Effector memory CD4-positive, alpha-beta T cell (primary cell): ENCODE data around the gene ZNF648.
"Not testable (repeated sequence)": the region's sequence is repeated elsewhere in the genome, so short reads cannot be mapped to it uniquely, and the experiment has no call there.

Experiments used
- DNase-seq, 3 donors: peaks; one replicate each; pipeline ENCODE4 v3.0.0-alpha.2; 2020
- H3K27ac ChIP-seq: 2 replicates; pipeline ENCODE4 v1.7.0; 2013; ENCODE audit warnings: mild to moderate bottlenecking, low read length, moderate library complexity; ENCODE audit not compliant: insufficient read depth, poor library complexity, severe bottlenecking
- H3K27me3 ChIP-seq: replicated peaks from 2 replicates; pipeline ENCODE4 v1.7.0; 2013; ENCODE audit warnings: mild to moderate bottlenecking, low read length; ENCODE audit not compliant: insufficient read depth, control insufficient read depth, poor library complexity, severe bottlenecking
- H3K36me3 ChIP-seq: 2 replicates; pipeline ENCODE4 v1.7.0; 2013; ENCODE audit warnings: mild to moderate bottlenecking, low read length, moderate library complexity; ENCODE audit not compliant: control insufficient read depth, insufficient read depth
- H3K4me1 ChIP-seq: 2 replicates; pipeline ENCODE4 v1.7.0; 2013; ENCODE audit warnings: low read length, mild to moderate bottlenecking; ENCODE audit not compliant: control insufficient read depth, insufficient read depth, poor library complexity, severe bottlenecking
- H3K4me3 ChIP-seq: 2 replicates; pipeline ENCODE4 v1.7.0; 2013; ENCODE audit warnings: low read length, low read depth, mild to moderate bottlenecking; ENCODE audit not compliant: insufficient read depth, poor library complexity, severe bottlenecking
- H3K9me3 ChIP-seq: 2 replicates; pipeline ENCODE4 v1.7.0; 2013; ENCODE audit warnings: mild to moderate bottlenecking, low read length, moderate library complexity; ENCODE audit not compliant: control insufficient read depth

The ZNF648 gene

DNA sequence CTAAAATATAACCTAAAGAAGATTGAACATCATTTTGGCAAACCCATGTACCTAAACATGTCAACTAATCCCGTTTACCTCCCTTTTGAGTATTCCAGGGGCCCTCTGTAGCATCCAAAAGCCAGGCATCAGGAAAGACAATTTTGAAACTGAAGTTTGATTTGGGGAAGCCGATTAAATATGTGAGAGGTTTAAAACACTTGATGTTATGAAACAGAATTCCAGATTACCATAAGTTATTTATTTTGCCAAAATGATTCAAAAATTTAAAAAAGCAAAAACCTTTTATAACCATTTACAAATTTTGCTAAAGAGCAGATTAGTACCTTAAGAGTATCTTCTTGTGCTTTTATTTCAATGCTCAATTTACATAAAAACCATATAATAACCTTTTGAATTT is 23.3 kb downstream of the ZNF648 start:
- H3K27me3 ChIP-seq = no peaks in the 10 kb centered on the region
- H3K36me3 ChIP-seq = no peaks in the 10 kb centered on the region
- no peaks in the 10 kb centered on the region for H3K9me3 ChIP-seq
- H3K27ac ChIP-seq = no peak overlapping the region
- no peak for DNase-seq
- H3K4me1 ChIP-seq = no peaks in the 10 kb centered on the region
- H3K4me3 ChIP-seq = no peak overlapping the region

DNA sequence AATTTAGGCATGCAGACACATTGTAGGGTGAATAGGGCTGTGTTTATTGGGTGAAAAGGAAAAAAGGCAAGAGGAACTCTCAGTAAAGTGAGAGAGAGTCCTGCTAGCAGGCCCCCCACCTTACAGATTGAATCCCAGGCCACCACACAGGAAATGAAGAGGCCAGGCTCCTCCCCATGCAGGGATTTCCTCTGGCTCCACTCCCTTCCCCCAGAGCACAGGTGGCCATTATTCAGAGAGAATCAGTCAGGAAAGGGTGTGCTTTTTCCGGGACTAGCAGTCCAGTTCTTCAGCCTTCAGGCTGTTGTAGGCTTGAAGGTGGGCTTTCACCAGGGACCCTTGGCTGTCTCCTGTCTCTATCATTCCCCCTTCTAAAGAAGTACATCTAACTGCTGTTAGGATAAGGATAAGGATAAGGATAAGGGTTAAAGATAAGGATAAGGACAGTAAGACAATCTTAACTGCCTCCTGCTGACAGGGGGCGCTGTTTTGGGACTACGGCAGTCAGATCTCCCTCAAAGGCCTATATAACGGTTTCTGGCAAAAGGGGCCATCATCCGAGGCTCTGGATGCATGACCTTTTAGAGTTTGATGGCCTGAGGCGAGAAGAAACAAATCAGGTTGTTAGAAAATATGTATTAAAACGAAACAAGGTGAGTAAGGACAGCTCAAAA is 26.3 kb downstream of the ZNF648 start:
- no peaks in the 10 kb centered on the region for H3K9me3 ChIP-seq

DNA sequence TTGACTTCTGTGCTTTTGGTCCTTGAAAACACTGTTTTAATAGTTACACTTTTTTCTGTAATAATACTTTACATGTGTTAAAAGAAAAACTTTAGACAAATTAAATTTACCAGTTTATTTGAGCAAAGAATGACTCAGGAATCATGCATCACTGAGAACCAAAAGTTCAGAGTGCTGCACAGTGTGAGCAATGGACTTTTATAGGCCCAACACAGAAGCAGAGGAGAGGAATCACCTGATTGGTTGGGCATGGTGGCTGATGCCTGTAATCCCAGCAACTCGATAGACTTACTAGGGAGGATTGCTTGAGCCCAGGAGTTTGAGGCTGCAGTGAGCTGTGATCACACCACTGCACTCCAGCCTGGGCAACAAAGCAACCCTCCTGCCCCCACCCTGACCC is 29.3 kb downstream of the ZNF648 start:
- H3K36me3 ChIP-seq = no peaks in the 10 kb centered on the region
- H3K27ac ChIP-seq = no peak overlapping the region
- peaks cover 8% of the 10 kb centered on the region for H3K4me1 ChIP-seq
- DNase-seq = no peak
- no peaks in the 10 kb centered on the region for H3K9me3 ChIP-seq
- H3K4me3 ChIP-seq = no peak overlapping the region
- no peaks in the 10 kb centered on the region for H3K27me3 ChIP-seq

More for the DNA sequence above, 26.3 kb downstream of the ZNF648 start:
- no peaks in the 10 kb centered on the region for H3K27me3 ChIP-seq
- H3K4me1 ChIP-seq = no peaks in the 10 kb centered on the region
- no peak overlapping the region for H3K27ac ChIP-seq
- no peak for DNase-seq
- no peaks in the 10 kb centered on the region for H3K36me3 ChIP-seq
- H3K4me3 ChIP-seq = no peak overlapping the region

DNA sequence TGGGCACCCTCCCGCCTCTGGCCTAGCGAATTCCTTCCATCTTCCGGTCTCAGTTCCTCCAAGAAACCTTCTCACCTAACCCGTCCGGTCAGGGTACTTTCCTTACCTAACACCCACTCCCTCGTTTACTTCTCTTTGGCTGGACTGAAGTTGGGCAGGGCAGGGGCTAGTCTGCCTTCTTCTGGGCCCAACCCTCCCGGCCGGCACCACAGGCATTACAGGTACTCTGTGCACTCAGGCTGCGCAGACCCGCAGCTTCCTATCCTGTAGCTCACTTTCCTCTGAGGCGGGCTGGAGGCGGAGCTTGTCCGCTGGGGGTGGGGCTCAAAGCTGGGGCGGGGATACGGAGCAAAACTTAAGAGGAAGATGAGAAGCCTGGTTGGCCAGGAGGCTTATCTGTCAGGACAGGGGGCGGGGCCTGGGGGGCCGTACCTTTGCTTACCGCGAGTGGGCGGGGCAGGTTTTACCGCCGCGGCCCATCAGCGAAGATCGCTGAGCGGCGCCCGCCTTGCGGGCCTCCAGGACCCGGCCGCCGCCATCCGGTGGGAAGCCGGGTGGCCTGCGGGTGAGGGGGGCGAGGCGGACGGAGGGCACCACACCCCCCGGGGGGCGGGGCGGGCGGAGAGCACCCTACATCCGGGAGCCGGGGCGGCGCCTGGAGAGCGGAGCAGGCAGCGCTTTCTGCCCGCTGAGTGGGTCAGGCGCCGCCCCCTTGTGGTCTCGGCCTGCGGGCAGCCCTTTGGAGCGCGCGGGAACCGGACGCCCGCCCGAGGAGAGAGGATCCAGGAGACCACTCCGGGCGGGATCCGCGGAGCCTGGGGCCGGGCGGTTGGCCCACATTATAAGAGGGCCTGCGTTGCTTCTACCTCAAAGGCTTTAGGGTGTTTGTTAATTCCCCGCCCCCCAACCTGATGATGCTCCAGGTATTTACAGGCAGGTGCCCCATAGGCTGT is 31.9 kb downstream of the ZNF648 start:
- H3K27ac ChIP-seq = peak overlapping the region; percentile 75
- peak overlapping the region; percentile 58 for H3K4me3 ChIP-seq
- no peaks in the 10 kb centered on the region for H3K36me3 ChIP-seq
- peaks cover 8% of the 10 kb centered on the region for H3K4me1 ChIP-seq
- DNase-seq = peak; percentile 96 to 99 (median 98)
- no peaks in the 10 kb centered on the region for H3K27me3 ChIP-seq
- H3K9me3 ChIP-seq = no peaks in the 10 kb centered on the region

DNA sequence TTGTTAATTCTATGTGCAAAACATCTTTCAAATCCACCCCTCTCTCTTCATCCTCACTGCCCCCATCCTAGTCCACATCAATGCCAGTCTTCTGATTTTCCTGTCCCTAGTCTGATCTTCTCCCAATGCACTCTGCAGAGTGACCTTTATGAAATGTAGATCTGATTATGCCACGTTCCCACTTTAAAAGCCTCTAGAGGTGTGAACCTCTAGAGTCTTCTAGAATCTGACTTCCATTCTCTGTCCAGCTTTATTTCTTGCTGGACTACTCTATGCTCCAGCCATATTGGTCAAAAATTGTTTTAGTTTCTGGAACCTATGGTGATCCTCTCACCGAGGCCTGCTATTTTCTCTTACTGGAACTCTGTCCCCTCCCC is 32.5 kb downstream of the ZNF648 start:
- Histone ChIP-seq H3K36me3 (no peaks in the 10 kb centered on the region), H3K4me1 (peaks cover 8% of the 10 kb centered on the region), H3K27ac (peak overlapping the region; percentile 75), H3K9me3 (no peaks in the 10 kb centered on the region), H3K27me3 (no peaks in the 10 kb centered on the region), H3K4me3 (peak overlapping the region; percentile 58)
- DNase-seq = no peak

DNA sequence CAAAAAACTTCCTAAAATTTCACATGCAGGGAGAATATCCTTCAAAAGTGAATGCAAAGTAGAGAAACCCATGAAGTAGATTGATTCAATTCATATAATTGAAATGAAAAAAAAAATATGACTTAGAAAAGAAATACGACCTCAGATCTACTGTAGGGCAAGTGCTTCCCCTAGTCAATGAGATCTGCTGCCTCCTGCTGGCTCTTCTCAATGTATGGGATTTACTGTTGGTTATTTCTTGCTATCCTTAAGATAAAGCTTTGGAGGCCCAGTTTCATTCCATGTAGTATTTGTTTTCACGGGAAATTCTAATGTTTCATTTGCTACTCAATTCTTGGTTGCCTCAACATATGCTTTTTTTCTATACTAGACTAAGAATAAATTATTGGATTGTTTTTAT is 46.2 kb downstream of the ZNF648 start:
- DNase-seq = no peak
- H3K27me3 ChIP-seq = no peaks in the 10 kb centered on the region
- H3K27ac ChIP-seq = no peak overlapping the region

DNA sequence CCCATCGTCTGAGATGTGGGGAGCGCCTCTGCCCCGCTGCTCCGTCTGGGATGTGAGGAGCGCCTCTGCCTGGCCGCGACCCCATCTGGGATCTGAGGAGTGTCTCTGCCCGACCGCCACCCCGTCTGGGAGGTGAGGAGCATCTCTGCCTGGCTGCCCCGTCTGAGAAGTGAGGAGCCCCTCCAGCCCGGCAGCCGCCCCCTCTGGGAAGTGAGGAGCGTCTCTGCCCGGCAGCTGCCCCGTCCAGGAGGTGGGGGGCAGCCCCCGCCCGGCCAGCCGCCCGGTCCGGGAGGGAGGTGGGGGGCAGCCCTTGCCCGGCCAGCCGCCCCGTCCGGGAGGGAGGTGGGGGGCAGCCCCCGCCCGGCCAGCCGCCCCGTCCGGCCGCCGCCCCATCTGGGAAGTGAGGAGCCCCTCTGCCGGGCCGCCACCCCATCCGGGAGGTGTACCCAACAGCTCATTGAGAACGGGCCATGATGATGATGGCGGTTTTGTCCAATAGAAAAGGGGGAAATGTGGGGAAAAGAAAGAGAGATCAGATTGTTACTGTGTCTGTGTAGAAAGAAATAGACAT is 50.6 kb downstream of the ZNF648 start:
- not testable (repeated sequence) for H3K27me3 ChIP-seq, H3K9me3 ChIP-seq, H3K36me3 ChIP-seq, H3K4me3 ChIP-seq, H3K4me1 ChIP-seq, H3K27ac ChIP-seq, DNase-seq

More for the DNA sequence above, 46.2 kb downstream of the ZNF648 start:
- no peaks in the 10 kb centered on the region for H3K4me1 ChIP-seq
- H3K4me3 ChIP-seq = no peak overlapping the region
- no peaks in the 10 kb centered on the region for H3K9me3 ChIP-seq
- no peaks in the 10 kb centered on the region for H3K36me3 ChIP-seq

DNA sequence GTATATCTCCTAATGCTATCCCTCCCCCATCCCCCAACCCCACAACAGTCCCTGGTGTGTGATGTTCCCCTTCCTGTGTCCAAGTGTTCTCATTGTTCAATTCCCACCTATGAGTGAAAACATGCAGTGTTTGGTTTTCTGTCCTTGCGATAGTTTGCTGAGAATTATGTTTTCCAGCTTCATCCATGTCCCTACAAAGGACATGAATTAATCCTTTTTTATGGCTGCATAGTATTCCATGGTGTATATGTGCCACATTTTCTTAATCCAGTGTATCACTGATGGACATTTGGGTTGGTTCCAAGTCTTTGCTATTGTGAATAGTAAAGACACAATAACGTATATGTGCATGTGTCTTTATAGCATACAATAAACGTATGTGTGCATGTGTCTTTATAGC is 56.1 kb downstream of the ZNF648 start:
- not testable (repeated sequence) for H3K36me3 ChIP-seq, H3K27me3 ChIP-seq, H3K9me3 ChIP-seq, H3K4me1 ChIP-seq, H3K4me3 ChIP-seq, H3K27ac ChIP-seq, DNase-seq

DNA sequence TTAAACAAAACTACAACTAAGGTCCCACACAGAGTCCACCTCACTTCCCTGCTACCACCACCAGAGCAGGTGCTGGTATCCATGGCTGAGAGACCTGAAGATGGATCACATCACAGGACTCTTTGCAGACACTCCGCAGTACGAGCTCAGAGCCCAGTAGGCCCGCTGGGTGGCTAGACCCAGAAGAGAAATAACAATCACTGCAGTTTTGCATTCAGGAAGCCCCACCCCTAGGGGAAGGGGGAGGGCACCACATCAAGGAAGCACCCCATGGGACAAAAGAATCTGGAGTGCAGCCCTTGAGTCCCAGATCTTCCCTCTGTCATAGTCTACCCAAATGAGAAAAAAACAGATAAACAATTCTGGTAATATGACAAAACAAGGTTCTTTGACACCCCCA is 56.9 kb downstream of the ZNF648 start:
- Histone ChIP-seq H3K9me3 (no peaks in the 10 kb centered on the region), H3K27ac (no peak overlapping the region), H3K4me3 (no peak overlapping the region), H3K27me3 (no peaks in the 10 kb centered on the region), H3K4me1 (no peaks in the 10 kb centered on the region), H3K36me3 (no peaks in the 10 kb centered on the region)
- no peak for DNase-seq
